ENCODE measurements around the gene TCOF1. TPM values are rescaled to one million over a fixed set of nuclear protein-coding genes. Genes with fewer than 3 reads are reported as not detected.

Gene TCOF1
- total and polyA plus RNA-seq, 2 of the 8 experiments (the other 6 are each of a cell fraction or from before 2014, with no cell fraction given): 35.9 to 170 TPM

DNA sequence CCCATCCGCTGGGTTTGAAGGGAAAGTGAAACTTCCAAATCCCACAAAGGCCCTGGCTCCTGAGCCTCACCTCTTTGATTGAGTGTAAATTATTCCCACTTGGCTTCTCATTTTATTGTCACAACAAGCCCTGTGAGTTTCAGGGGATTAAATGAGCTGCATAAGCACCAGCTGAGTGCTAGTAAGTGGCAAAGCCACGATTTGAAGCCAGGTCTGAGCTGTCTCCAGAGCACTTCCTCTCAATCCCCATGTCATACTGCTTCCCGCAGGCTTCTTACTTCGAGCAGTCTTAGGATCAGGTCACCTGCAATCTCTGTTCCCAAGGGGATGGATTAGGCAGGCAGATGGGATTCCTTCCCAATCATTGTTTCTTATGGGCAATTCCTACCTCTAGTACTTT lies 74.1 kb downstream of the TCOF1 start:
- Histone ChIP-seq H3K14ac (ENCODE audit: insufficient read length) (no peak overlapping the region), H3K18ac (ENCODE audit: extremely low read depth, low read length) (no peak overlapping the region), H2AK5ac (ENCODE audit: low read depth, low read length) (no peak overlapping the region), H3K23me2 (ENCODE audit: low read depth, low read length) (peaks cover 6% of the 10 kb centered on the region; the same call in 1 of the 2 replicates), H3K9me3 (ENCODE audit: insufficient read depth in 2 of 2, low read depth in 1 of 2, low read length in 1 of 2) (no peaks in the 10 kb centered on the region), H4K20me1 (replicated peaks in 1 of 2; ENCODE audit: control insufficient read depth in 1 of 2, insufficient read depth in 2 of 2, low read length in 2 of 2) (peaks cover 0 to 1% of the 10 kb centered on the region in 2 experiments), H3K4me3 (ENCODE audit: extremely low read depth in 1 of 4, insufficient read depth in 2 of 4, low read depth in 3 of 4, low read length in 4 of 4) (no peak overlapping the region), H3K27ac (ENCODE audit: low read depth, low read length) (no peak overlapping the region), H4K5ac (ENCODE audit: insufficient read length, low read depth, low read length) (no peak overlapping the region), H2BK15ac (ENCODE audit: low read length) (no peak overlapping the region), H3K9ac (replicated peaks in 1 of 4; ENCODE audit: extremely low read depth in 1 of 4, low read depth in 3 of 4, low read length in 3 of 4) (no peak overlapping the region), H3K23ac (ENCODE audit: insufficient read length) (no peak overlapping the region), H3K79me1 (ENCODE audit: low read depth, low read length) (no peaks in the 10 kb centered on the region), H3K4me2 (ENCODE audit: insufficient read depth in 1 of 2, low read depth in 2 of 2, low read length in 2 of 2) (no peak overlapping the region), H2BK12ac (ENCODE audit: low read depth, low read length) (no peak overlapping the region), H3K56ac (replicated peaks; ENCODE audit: insufficient read length, low read depth, low read length) (no peak overlapping the region), H3K36me3 (ENCODE audit: control insufficient read depth in 2 of 4, insufficient read depth in 4 of 4, low read length in 3 of 4) (no peaks in the 10 kb centered on the region), H2BK5ac (ENCODE audit: low read depth, low read length) (no peak overlapping the region), H4K91ac (replicated peaks; ENCODE audit: insufficient read length, low read length) (no peak overlapping the region), H3K4ac (replicated peaks; ENCODE audit: insufficient read length, low read depth, low read length) (no peak overlapping the region), H2AFZ (ENCODE audit: low read length) (0 out of 2 replicates have a peak overlapping the region, but pooled peaks have one; percentile 6), H3K27me3 (replicated peaks in 1 of 4; ENCODE audit: control insufficient read depth in 3 of 4, extremely low read depth in 1 of 4, insufficient read depth in 3 of 4, low read length in 3 of 4) (no peaks in the 10 kb centered on the region), H2BK20ac (ENCODE audit: low read length) (no peak overlapping the region), H3K79me2 (ENCODE audit: control insufficient read depth in 1 of 2, insufficient read depth in 2 of 2, low read length in 2 of 2) (no peaks in the 10 kb centered on the region), H2BK120ac (replicated peaks; ENCODE audit: low read depth, low read length) (no peak overlapping the region), H3K4me1 (replicated peaks in 1 of 4; ENCODE audit: control insufficient read depth in 3 of 4, insufficient read depth in 4 of 4, low read length in 3 of 4) (0 out of 7 replicates have a peak, but pooled peaks cover 0 to 2% (median 0%) of the 10 kb centered on the region in 4 experiments), H4K8ac (ENCODE audit: extremely low read depth, insufficient read depth, low read length) (no peak overlapping the region)
- WGBS, 2 experiments (ENCODE audit: extremely low coverage in 1 of 2, insufficient coverage in 1 of 2, insufficient read length in 1 of 2, insufficient replicate concordance in 2 of 2, low coverage in 1 of 2, low lambda C conversion rate in 2 of 2, missing lambda C conversion rate in 1 of 2): 92% methylated on average over 4 of the region's 4 CpGs; no CpG with 5 or more reads in 1 of the 2 experiments
- ChIA-PET CTCF (ENCODE audit: partially characterized antibody) (interaction anchor here (0.6 to 14.1 kb wide), 9 partner anchors 8 to 188 kb away, joined by 3 to 245 read pairs (median 4); no protein-coding TSS in a partner anchor), POLR2A (ENCODE audit: partially characterized antibody) (interaction anchor here (0.6 to 5.9 kb wide), 7 partner anchors 12 to 53 kb away, joined by 3 to 50 read pairs (median 3); partner anchors contain the start of genes CD74 and RPS14)
- FAIRE-seq: no peak
- DNase-seq (ENCODE audit: low read depth in 1 of 2, low spot score in 2 of 2): no peak
- TF ChIP-seq TEAD4 (IDR thresholded peaks at IDR 0.05; ENCODE audit: low read depth, low read length) (no peak), KDM5A (IDR thresholded peaks at IDR 0.05; ENCODE audit: low read length) (no peak), CHD2 (IDR thresholded peaks at IDR 0.05; ENCODE audit: low read length) (no peak), NRF1 (IDR thresholded peaks at IDR 0.05; ENCODE audit: low read depth, low read length) (no peak), EGR1 (IDR thresholded peaks at IDR 0.05; ENCODE audit: borderline replicate concordance, low read depth, low read length) (no peak), CEBPB (IDR thresholded peaks at IDR 0.05; ENCODE audit: low read depth, low read length) (no peak), TCF12 (IDR thresholded peaks at IDR 0.05; ENCODE audit: low read depth, low read length) (no peak), TAF7 (optimal IDR thresholded peaks at IDR 0.05; ENCODE audit: borderline replicate concordance, low read depth, low read length) (no peak), PHF8 (conservative IDR thresholded peaks at IDR 0.05; ENCODE audit: low read depth, low read length) (no peak), POLR2A (IDR thresholded peaks at IDR 0.05; ENCODE audit: control extremely low read depth in 1 of 2, low read depth in 2 of 2, low read length in 2 of 2) (no peak)
